GM12874 (cell line): ENCODE data around the gene CCR2.

Source experiments
- CTCF ChIP-seq: IDR thresholded peaks from 2 replicates; pipeline ENCODE4 v1.5.1; 2011; ENCODE audit warnings: low read depth, mild to moderate bottlenecking, control low read depth, low read length, moderate library complexity; ENCODE audit not compliant: insufficient read depth

Gene CCR2

GRCh38 chr3:46372492-46373359 is 18.8 kb downstream of the CCR2 start:
- TF ChIP-seq CTCF, result peak; percentile 70

GRCh38 chr3:46374755-46375154 is 20.8 kb downstream of the CCR2 start:
- TF ChIP-seq CTCF, result no peak

- TF ChIP-seq CTCF, result no peak
These were observed 21.3 kb downstream of the CCR2 start for GRCh38 chr3:46375218-46375617.

GRCh38 chr3:46375814-46376213 is 21.9 kb downstream of the CCR2 start:
- no peak for TF ChIP-seq CTCF

- TF ChIP-seq CTCF, result peak; percentile 80
These were observed 24.6 kb downstream of the CCR2 start for GRCh38 chr3:46378426-46378942.

- no peak for TF ChIP-seq CTCF
These were observed 26.7 kb downstream of the CCR2 start for GRCh38 chr3:46380471-46381221.

- no peak for TF ChIP-seq CTCF
These were observed 27.7 kb downstream of the CCR2 start for GRCh38 chr3:46381625-46382024.
